HTERT RPE-1 (cell line): ENCODE results near the gene NLRC4.
"Not testable (repeated sequence)": the region's sequence is repeated elsewhere in the genome, so short reads cannot be mapped to it uniquely, and the experiment has no call there.

Source experiments
- in situ Hi-C: fragments of 300-500 bp; cut with MboI; formaldehyde crosslinking; loops from 4 replicates; pipeline ENCODE4 v1.14.3; 2020; ENCODE audit warnings: low sequenced_read_pairs

The NLRC4 gene

GRCh38 chr2:32249731-32250236 is 14.9 kb downstream of the NLRC4 start:
- in situ Hi-C loops, result no loop called here

GRCh38 chr2:32248299-32248698 is 16.4 kb downstream of the NLRC4 start:
- in situ Hi-C loops, result no loop called here

- in situ Hi-C loops, result no loop called here
These were observed 17.8 kb downstream of the NLRC4 start for GRCh38 chr2:32246911-32247310.

- in situ Hi-C loops, result no loop called here
These were observed 22.4 kb downstream of the NLRC4 start for GRCh38 chr2:32242331-32242730.

- in situ Hi-C loops, result no loop called here
These were observed 26.7 kb downstream of the NLRC4 start for GRCh38 chr2:32237996-32238395.

DNA sequence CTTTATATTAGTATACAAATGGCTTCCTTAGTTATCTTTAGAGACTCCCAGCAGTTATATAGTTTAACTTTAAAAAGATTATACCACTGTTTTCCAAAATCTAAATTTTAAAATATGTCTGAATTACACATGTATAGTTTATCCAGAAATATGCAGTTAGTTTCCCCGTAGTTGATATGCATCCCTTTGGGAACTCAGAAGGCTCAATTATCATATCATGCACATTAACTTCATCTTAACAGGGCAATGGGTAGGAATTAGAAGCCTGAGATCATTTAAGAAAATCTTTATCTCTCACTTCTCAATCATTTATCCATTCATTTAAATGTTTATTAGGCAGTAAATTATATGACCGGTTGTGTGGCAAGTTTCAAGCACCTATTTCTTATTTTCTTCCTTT is 27.2 kb downstream of the NLRC4 start:
- in situ Hi-C loops, result no loop called here

DNA sequence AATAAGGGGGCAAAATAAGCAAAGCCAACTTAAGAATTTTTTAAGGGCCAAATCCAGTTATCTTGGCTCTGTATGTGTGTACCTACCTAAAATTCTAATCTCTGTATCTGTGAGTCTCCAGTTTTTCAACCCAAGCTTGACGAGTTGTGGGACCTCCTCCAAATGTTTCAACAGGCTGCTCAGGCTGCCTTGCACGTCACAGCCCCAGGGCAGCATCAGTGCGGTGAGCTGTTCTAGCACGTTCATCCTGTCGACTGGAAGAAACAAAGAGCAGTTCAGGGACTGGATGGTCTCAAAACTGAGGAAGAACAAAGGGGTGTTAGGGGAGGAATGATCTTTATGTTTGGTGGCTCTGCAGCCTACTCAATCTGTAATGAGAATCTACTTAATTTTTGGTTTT is 29.4 kb downstream of the NLRC4 start:
- in situ Hi-C loops, result no loop called here

- in situ Hi-C loops, result no loop called here
These were observed 32.7 kb downstream of the NLRC4 start for GRCh38 chr2:32231959-32232358.

- in situ Hi-C loops, result no loop called here
These were observed 35.1 kb downstream of the NLRC4 start for GRCh38 chr2:32229635-32230034.

GRCh38 chr2:32228181-32228580 is 36.5 kb downstream of the NLRC4 start:
- in situ Hi-C loops, result no loop called here

- in situ Hi-C loops, result no loop called here
These were observed 37.2 kb downstream of the NLRC4 start for GRCh38 chr2:32227492-32227891.

- in situ Hi-C loops, result no loop called here
These were observed 41.7 kb downstream of the NLRC4 start for GRCh38 chr2:32222966-32223365.

DNA sequence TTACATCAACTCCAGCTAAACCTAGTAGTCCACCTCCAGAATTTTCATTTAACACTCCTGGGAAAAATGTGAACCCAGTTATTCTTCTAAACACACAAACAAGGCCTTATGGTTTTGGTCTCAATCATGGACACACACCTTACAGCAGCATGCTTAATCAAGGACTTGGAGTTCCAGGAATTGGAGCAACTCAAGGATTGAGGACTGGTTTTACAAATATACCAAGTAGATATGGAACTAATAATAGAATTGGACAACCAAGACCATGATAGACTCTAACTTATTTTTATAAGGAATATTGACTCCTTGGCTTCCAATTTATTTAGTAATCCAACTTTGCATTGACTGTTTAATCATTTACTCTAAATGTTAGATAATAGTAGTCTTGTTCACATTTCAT is 44.2 kb downstream of the NLRC4 start:
- in situ Hi-C loops, result no loop called here

DNA sequence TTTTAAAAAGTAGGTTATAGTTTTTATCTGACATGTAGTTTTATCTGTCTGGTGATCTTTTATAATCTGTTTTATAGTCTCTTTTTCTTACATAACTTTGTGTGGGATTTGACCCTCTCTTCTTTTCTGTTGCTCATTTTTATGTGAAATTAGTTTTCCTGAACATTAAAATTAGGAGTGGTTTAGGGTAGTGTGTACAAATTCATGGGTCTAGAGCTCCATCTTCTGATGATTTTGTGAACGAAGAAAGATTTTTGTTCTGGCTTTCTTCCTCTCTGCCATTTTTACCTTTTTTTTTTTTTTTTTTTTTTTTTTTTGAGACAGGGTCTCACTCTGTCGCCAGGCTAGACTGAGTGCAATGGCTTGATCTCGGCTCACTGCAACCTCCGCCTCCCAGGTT is 52.4 kb downstream of the NLRC4 start:
- in situ Hi-C loops, result no loop called here

DNA sequence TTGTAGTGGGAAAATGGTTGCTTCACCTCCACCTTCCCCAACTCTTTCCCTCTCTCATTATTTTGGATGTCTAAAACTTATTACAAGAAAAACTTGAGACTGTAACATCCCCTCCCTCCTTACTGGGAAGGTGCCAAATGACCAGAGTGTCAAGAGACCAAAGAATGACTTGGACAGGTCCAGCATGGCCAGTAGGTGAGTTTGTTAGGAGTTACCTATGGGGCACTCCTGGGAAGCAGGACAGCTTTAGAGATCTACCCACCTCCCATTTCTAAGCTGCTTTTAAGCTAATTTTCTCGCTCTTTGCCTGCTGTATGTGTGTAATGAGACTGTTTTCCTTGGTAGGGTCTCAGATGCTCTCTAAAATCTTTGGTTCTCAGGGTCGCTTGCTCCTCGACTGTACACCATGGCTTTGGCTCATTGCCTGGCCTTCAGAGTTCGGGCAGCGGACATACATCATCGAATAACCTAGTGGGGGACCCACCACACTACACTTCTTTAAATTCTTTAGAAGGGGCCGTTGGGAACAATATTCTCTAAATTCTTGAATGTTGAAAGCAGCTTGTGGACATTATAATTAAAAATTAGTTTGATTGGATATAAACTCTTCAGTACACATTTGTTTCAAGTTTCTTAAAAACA is 53.8 kb downstream of the NLRC4 start:
- in situ Hi-C loops, result no loop called here

DNA sequence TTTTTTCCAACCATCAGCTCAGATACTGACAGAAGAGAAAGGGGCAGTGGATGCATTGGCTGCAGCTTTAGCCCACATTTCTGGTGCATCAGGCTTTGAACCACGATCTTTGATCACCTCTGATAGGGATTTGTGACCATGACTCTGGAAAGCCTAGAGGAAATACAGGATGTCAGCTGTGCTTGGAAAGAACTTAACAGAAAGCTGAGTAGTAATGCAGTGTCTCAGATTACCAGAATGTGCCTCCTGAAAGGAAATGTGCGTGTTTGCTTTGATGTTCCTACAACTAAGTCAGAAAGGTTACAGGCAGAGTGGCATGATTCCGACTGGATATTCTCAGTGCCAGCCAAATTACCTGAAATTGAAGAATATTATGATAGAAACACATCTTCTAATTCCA is 61.3 kb downstream of the NLRC4 start:
- in situ Hi-C loops, result not testable (repeated sequence)

DNA sequence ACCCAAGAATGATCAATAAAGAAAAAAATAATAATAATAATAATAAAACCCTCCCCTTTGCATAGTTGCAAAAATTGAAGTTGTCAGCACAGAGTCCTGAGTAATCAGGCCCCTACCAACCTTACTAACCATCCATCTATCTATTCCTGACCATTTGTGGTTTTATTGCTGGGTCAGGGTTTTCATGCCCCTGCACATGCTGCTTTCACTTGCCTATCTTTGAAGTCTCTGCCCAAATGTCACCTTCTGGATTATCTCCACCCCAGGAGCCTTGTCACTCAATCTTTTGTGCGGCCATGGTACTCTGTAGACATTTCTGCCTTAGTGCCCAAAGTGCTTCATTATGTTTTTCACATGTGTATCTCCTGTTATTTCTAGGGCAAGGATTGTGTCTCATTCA is 63.9 kb downstream of the NLRC4 start:
- in situ Hi-C loops, result no loop called here

GRCh38 chr2:32192418-32192817 is 72.3 kb downstream of the NLRC4 start:
- in situ Hi-C loops, result no loop called here

DNA sequence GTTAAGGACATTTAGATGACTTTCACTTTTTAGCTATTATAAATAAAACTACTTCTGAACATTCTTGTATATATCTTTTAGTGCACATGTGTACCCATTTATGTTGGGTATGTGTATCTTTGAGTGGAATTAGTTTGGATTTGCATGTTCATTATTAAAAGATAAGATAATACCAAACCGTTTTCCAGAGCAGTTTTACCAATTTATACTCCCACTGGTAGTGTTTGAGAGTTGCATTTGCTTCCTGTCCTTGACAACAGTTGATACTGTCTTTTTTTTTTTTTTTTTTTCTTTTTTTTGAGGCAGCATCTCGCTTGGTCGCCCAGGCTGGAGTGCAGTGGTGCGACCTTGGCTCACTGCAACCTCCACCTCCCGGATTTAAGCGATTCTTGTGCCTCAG is 75.7 kb downstream of the NLRC4 start:
- in situ Hi-C loops, result no loop called here

DNA sequence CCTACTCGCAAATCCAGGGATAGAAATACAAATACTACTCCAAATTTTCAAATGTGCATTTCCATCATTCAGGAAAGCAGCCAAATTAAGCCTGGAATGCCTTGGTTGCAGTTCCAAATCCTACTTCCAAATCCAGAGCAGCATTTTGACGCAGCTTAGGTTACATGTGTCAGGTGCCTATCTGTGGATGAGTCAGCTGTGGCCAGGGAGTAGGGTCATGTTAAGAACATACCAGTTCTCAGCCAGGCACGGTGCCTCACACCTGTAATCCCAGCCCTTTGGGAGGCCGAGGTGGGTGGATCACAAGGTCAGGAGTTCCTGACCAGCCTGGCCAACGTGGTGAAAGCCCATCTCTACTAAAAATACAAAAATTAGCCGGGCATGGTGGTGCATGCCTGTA is 82.0 kb downstream of the NLRC4 start:
- in situ Hi-C loops, result no loop called here
